Kidney glomerular epithelial cell (primary cell): ENCODE measurements around the gene APBA3.

Source experiments
- DNase-seq: peaks from one replicate; lab custom pipeline; 2025; lab: John Stamatoyannopoulos, UW

The APBA3 gene

DNA sequence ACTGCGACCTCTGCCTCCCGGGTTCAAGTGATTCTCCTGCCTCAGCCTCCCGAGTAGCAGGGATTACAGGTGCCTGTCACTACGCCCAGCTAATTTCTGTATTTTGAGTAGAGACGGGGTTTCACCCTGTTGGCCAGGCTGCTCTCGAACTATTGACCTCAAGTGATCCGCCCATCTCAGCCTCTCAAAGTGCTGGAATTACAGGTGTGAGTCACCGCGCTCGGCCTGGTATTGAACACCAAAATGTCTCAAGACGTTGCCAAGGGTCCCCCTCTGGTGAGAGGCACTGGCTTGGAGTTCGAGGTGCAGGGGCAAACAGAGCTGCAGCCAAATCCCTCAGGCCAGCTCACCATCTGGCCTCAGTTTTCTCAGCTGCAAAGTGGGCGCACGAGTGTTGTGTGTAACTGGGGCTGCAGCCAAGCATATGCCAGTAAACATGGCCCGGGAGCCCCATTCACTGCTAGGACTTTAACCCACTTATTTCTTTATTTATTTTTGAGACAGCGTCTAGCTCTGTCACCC is 45.3 kb downstream of the APBA3 start:
- no peak for DNase-seq

GRCh38 chr19:3712663-3713611 is 48.6 kb downstream of the APBA3 start:
- no peak for DNase-seq

GRCh38 chr19:3710265-3710812 is 51.2 kb downstream of the APBA3 start:
- no peak for DNase-seq

DNA sequence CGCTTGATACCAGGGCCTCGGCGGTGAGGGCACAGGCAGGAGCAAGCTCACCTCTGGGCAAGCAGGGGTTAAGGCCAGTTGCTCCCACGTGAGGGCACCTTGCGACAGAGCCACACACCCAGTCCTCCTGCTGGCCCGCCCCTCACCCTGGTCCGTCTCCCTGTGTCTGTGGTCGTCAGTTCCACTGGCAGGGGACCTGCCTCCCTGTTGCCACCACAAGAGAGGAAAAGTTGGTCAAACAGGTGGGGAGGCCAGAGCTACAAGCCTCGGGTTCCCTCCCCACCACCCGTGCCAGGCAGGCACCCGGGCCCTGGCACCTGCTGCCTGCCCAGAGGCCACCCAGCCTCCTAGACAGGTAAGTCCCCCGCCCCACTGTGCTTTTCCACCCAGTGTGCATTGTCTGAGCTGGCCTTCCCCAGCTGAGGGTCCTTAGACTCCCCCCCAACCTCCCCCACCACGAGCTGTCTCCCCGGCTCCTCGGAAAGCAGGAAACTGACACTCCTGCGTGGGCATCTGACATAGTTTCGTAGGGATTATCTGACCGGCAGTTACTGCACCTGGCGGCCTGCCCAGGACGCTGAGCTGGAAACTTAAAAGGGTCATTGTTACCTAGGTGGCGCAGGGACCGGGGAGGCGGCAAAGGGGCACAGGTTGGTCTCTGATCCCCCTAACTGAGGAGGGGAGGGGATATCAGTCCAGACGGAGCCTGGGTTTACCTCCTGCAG is 53.1 kb downstream of the APBA3 start, which contains the start of gene TJP3:
Gene TJP3, plus strand, starts transcription at position 178 of the 725 bp plus-strand sequence. CDS start 20,049 bp downstream, outside the sequence.
- no peak for DNase-seq

GRCh38 chr19:3707868-3708206 is 53.7 kb downstream of the APBA3 start:
- no peak for DNase-seq

GRCh38 chr19:3701200-3701599 is 60.3 kb downstream of the APBA3 start:
- DNase-seq, result no peak
